DND-41 (cell line): ENCODE results near the gene GOSR2.

ENCODE experiments used
- CTCF ChIP-seq: IDR thresholded peaks from 2 replicates; pipeline ENCODE4 v1.5.1; 2012; ENCODE audit warnings: borderline replicate concordance, low read length, moderate library complexity, mild to moderate bottlenecking; ENCODE audit not compliant: poor library complexity, severe bottlenecking; ENCODE audit errors: extremely low read depth
- EZH2 ChIP-seq: IDR thresholded peaks from 3 replicates; pipeline ENCODE4 v1.6.1; 2012; ENCODE audit warnings: borderline replicate concordance, low read depth, mild to moderate bottlenecking, moderate library complexity, low read length, inconsistent platforms; ENCODE audit not compliant: severe bottlenecking

GRCh38 chr17:46947216-46947615, 24.3 kb downstream of the GOSR2 start:
- no peak for TF ChIP-seq CTCF
- TF ChIP-seq EZH2, result no peak
